A549 (cell line): ENCODE results near the gene TRPV6. TPM values are rescaled to one million over a fixed set of nuclear protein-coding genes. Genes with fewer than 3 reads are reported as not detected.

Experiments
- ATAC-seq, 2 experiments: fragments of 200-7000 bp in 1 of 2; fragments of >200 bp in 1 of 2; cut with Nextera tagmentation in 1 of 2; cut with Tn5 transposase in 1 of 2; 3 replicates each; pipeline versions ENCODE4 v1.8.0 to v1.9.1; 2018 to 2020; ENCODE audit warnings: mild to moderate bottlenecking in 1 of 2, moderate library complexity in 1 of 2
- CTCF ChIA-PET: fragments of 300-600 bp; sonication (Branson Sonifier 250); formaldehyde crosslinking; extraction: SDS; loops from one replicate; lab custom pipeline; 2021; ENCODE audit warnings: antibody characterized with exemption, inconsistent platforms; lab: Yijun Ruan, JAX
- POLR2A ChIA-PET: fragments of 350-600 bp; formaldehyde crosslinking; extraction: SDS; loops from one replicate; lab custom pipeline; 2021; ENCODE audit warnings: antibody characterized with exemption, inconsistent platforms; lab: Yijun Ruan, JAX
- DNase-seq, 2 experiments: peaks; one replicate each; pipeline versions ENCODE4 v3.0.0 to v3.0.0-alpha.2; 2011 to 2016; ENCODE audit warnings: low read depth in 1 of 2, low spot score in 1 of 2
- FAIRE-seq: peaks from 2 replicates; lab custom pipeline; 2011; peaks lifted over from hg19 to GRCh38; lab: Jason Lieb, UNC
- H3K27ac ChIP-seq, 2 experiments: fragments of >200 bp; sonication (Bioruptor Twin); formaldehyde crosslinking; 3 replicates each; pipeline ENCODE4 v1.5.1; 2016 to 2017
- H3K4me1 ChIP-seq: fragments of >200 bp; sonication (Bioruptor Twin); formaldehyde crosslinking; 3 replicates; pipeline ENCODE4 v1.6.1; 2016
- H3K4me2 ChIP-seq: fragments of >200 bp; sonication (Bioruptor Twin); formaldehyde crosslinking; 3 replicates; pipeline ENCODE4 v1.6.1; 2016
- H3K4me3 ChIP-seq: fragments of >200 bp; sonication (Bioruptor Twin); formaldehyde crosslinking; 3 replicates; pipeline ENCODE4 v1.5.1; 2016
- H3K9me3 ChIP-seq: fragments of >200 bp; sonication (Bioruptor Twin); formaldehyde crosslinking; 3 replicates; pipeline ENCODE4 v1.6.1; 2016
- ATOH8 ChIP-seq: fragments of 250-450 bp; sonication (Bioruptor Pico); IDR thresholded peaks from 2 replicates; pipeline ENCODE4 v1.5.0; 2020; ENCODE audit warnings: low read depth, mild to moderate bottlenecking, moderate library complexity
- CBX8 ChIP-seq: fragments of 200-600 bp; sonication (generic); IDR thresholded peaks from 2 replicates; pipeline ENCODE4 v1.6.1; 2016
- CHD4 ChIP-seq: fragments of 200-600 bp; sonication (generic); IDR thresholded peaks from 2 replicates; pipeline ENCODE4 v1.6.1; 2016; ENCODE audit warnings: antibody characterized with exemption, mild to moderate bottlenecking, borderline replicate concordance
- CTCF ChIP-seq: fragments of >200 bp; sonication (Bioruptor Twin); formaldehyde crosslinking; IDR thresholded peaks from 3 replicates; pipeline ENCODE4 v1.5.1; 2016
- FOSB ChIP-seq: fragments of 250-450 bp; sonication (Bioruptor Pico); IDR thresholded peaks from 2 replicates; pipeline ENCODE4 v1.5.0; 2020; ENCODE audit warnings: mild to moderate bottlenecking, moderate library complexity
- GATA3 ChIP-seq: IDR thresholded peaks from 2 replicates; pipeline ENCODE4 v1.6.1; 2012; ENCODE audit warnings: borderline replicate concordance
- HDAC2 ChIP-seq: fragments of 200-600 bp; sonication (generic); IDR thresholded peaks from 2 replicates; pipeline ENCODE4 v1.6.1; 2016
- HES2 ChIP-seq: fragments of >200 bp; sonication (Bioruptor Twin); formaldehyde crosslinking; IDR thresholded peaks from 2 replicates; pipeline ENCODE4 v1.6.1; 2016
- HEYL ChIP-seq: fragments of 250-450 bp; sonication (Bioruptor Pico); IDR thresholded peaks from 2 replicates; pipeline ENCODE4 v1.8.0; 2021; ENCODE audit warnings: mild to moderate bottlenecking, moderate library complexity
- HOXB5 ChIP-seq: fragments of 250-450 bp; sonication (Bioruptor Pico); IDR thresholded peaks from 2 replicates; pipeline ENCODE4 v1.5.0; 2020; ENCODE audit warnings: mild to moderate bottlenecking, moderate library complexity
- MAFK ChIP-seq: fragments of 450-650 bp; IDR thresholded peaks from 2 replicates; pipeline ENCODE4 v1.6.1; 2014; ENCODE audit not compliant: partially characterized antibody
- MAX ChIP-seq: IDR thresholded peaks from 2 replicates; pipeline ENCODE4 v1.6.1; 2012
- MAZ ChIP-seq: fragments of 150-350 bp; IDR thresholded peaks from 2 replicates; pipeline ENCODE4 v1.6.1; 2014; ENCODE audit warnings: antibody characterized with exemption, low read depth, low read length, borderline replicate concordance
- MYC ChIP-seq: IDR thresholded peaks from 2 replicates; pipeline ENCODE4 v1.6.1; 2012; ENCODE audit warnings: mild to moderate bottlenecking, inconsistent platforms, low read length, improper control_type of control experiment, borderline replicate concordance
- NFE2L2 ChIP-seq: fragments of 150-350 bp; conservative IDR thresholded peaks from 2 replicates; pipeline ENCODE4 v1.6.1; 2014; ENCODE audit warnings: low read length
- NR3C1 ChIP-seq: fragments of >200 bp; sonication (Bioruptor Twin); formaldehyde crosslinking; IDR thresholded peaks from 3 replicates; pipeline ENCODE4 v1.6.1; 2017
- RCOR1 ChIP-seq: fragments of 150-350 bp; IDR thresholded peaks from 2 replicates; pipeline ENCODE4 v1.6.1; 2014; ENCODE audit warnings: antibody characterized with exemption, low read length, low read depth
- SMC3 ChIP-seq: fragments of >200 bp; sonication (Bioruptor Twin); formaldehyde crosslinking; IDR thresholded peaks from 3 replicates; pipeline ENCODE4 v1.6.1; 2018; ENCODE audit warnings: inconsistent platforms
- TFCP2L1 ChIP-seq: fragments of 250-450 bp; sonication (Bioruptor Pico); IDR thresholded peaks from 2 replicates; pipeline ENCODE4 v1.5.0; 2021; ENCODE audit warnings: mild to moderate bottlenecking
- USF2 ChIP-seq: fragments of 450-650 bp; IDR thresholded peaks from 2 replicates; pipeline ENCODE4 v1.6.1; 2014; ENCODE audit warnings: antibody characterized with exemption
- ZC3H11A ChIP-seq: fragments of 450-650 bp; IDR thresholded peaks from 2 replicates; pipeline ENCODE4 v1.6.1; 2014; ENCODE audit warnings: antibody characterized with exemption, mild to moderate bottlenecking
- ZNF302 ChIP-seq: fragments of 250-450 bp; sonication (Bioruptor Pico); IDR thresholded peaks from 2 replicates; pipeline ENCODE4 v1.9.0; 2021; ENCODE audit warnings: inconsistent platforms, mild to moderate bottlenecking, moderate library complexity
- ZSCAN20 ChIP-seq: fragments of 250-450 bp; sonication (Bioruptor Pico); IDR thresholded peaks from 2 replicates; pipeline ENCODE4 v1.8.0; 2022; ENCODE audit warnings: mild to moderate bottlenecking, moderate library complexity
- WGBS: methylation state at CpG from one replicate; pipeline ENCODE4 v1.1.6; 2017; ENCODE audit errors: missing lambda C conversion rate; 5-methylcytosine and 5-hydroxymethylcytosine counted together
- polyA plus RNA-seq, 4 experiments: library from polyadenylated mRNA; depleted of rRNA in 3 of 4; stranded (reverse); fragments of >200 nt; fragmentation: RNase III in 1 of 4; extraction: RNeasy Plus Mini Kit Qiagen cat#74134 plus additional on column Dnase treatment in 1 of 4; gene quantifications; 2 replicates in 3 of 4; 3 replicates in 1 of 4; pipeline ENCODE4 v1.2.3, GENCODE V29; 2011 to 2017

Gene TRPV6
- polyA plus RNA-seq, 2 of the 4 experiments (the other 2 are of a cell fraction): not detected

- CTCF ChIA-PET: interaction anchor here (1.1 kb wide), 1 partner anchor 18 kb away, joined by 5 read pairs; no protein-coding TSS in a partner anchor
- DNase-seq (no peak), ATAC-seq (no peak), FAIRE-seq (no peak)
- TF ChIP-seq USF2 (no peak), ZNF302 (CRISPR knock-in tag) (no peak), HEYL (no peak), TFCP2L1 (CRISPR knock-in tag) (no peak), GATA3 (no peak), HES2 (no peak), ZSCAN20 (no peak), NFE2L2 (no peak), CHD4 (no peak), FOSB (no peak), ZC3H11A (no peak), MAX (no peak), HOXB5 (CRISPR knock-in tag) (no peak), SMC3 (no peak), HDAC2 (no peak), ATOH8 (no peak), MAZ (no peak), CBX8 (no peak), MAFK (no peak), CTCF (no peak)
- no peak overlapping the region for H3K4me3 ChIP-seq
- no peaks in the 10 kb centered on the region for H3K9me3 ChIP-seq
- WGBS: 38% methylated on average over 3 of the region's 3 CpGs
- H3K4me1 ChIP-seq: no peaks in the 10 kb centered on the region
- POLR2A ChIA-PET: no interaction called here
- H3K27ac ChIP-seq: no peak overlapping the region
- no peak overlapping the region for H3K4me2 ChIP-seq
Measured at GRCh38 chr7:142836426-142836825, 49.1 kb downstream of the TRPV6 start.

GRCh38 chr7:142835487-142835886, 50.1 kb downstream of the TRPV6 start:
- FAIRE-seq: no peak
- 23% methylated on average over 3 of the region's 3 CpGs for WGBS
- ATAC-seq: no peak
- no peak for DNase-seq
- Histone ChIP-seq H3K4me2 (no peak overlapping the region), H3K27ac (no peak overlapping the region), H3K9me3 (no peaks in the 10 kb centered on the region), H3K4me3 (no peak overlapping the region), H3K4me1 (no peaks in the 10 kb centered on the region)
- CTCF ChIA-PET: interaction anchor here (1.1 kb wide), 1 partner anchor 18 kb away, joined by 5 read pairs; no protein-coding TSS in a partner anchor
- TF ChIP-seq HEYL (no peak), RCOR1 (no peak), MYC (no peak), ZC3H11A (no peak), NR3C1 (no peak)
- POLR2A ChIA-PET: no interaction called here
